HCT116 (cell line): ENCODE measurements around the gene SHOC2. TPM values are rescaled to one million over a fixed set of nuclear protein-coding genes. Genes with fewer than 3 reads are reported as not detected.
"Not testable (repeated sequence)": the region's sequence is repeated elsewhere in the genome, so short reads cannot be mapped to it uniquely, and the experiment has no call there.

Source experiments
- ATAC-seq: fragments of 200-7000 bp; cut with Tn5 transposase; 2 replicates; pipeline ENCODE4 v1.9.1; 2020; ENCODE audit warnings: mild to moderate bottlenecking, moderate library complexity
- BruUV-seq: library from RNA; stranded (reverse); fragments of 400-500 nt; replicated peaks from 2 replicates; lab custom pipeline; 2021; lab: Mats Ljungman, UMichigan
- CTCF ChIA-PET: fragments of 300-600 bp; sonication (Branson Sonifier 250); formaldehyde crosslinking; loops from one replicate; lab custom pipeline; 2021; ENCODE audit warnings: antibody characterized with exemption; lab: Charles Lee
- POLR2A ChIA-PET: fragments of 300-600, 350-600 bp; sonication (Branson Sonifier 250); formaldehyde crosslinking; loops from one replicate; lab custom pipeline; 2021; ENCODE audit warnings: antibody characterized with exemption; lab: Charles Lee
- RAD21 ChIA-PET, 2 experiments: fragments of 300-600 bp; sonication (Branson Sonifier 250); formaldehyde crosslinking; loops; one replicate each; lab custom pipeline; 2023; ENCODE audit warnings: low total read pairs in 2 of 2; ENCODE audit not compliant: uncharacterized antibody in 2 of 2, unreplicated experiment in 2 of 2, low non-redundant PET in 1 of 2; lab: Charles Lee
- DNase-seq: peaks from one replicate; pipeline ENCODE4 v3.0.0-alpha.2; 2010; ENCODE audit warnings: low read depth, low spot score
- H2AFZ ChIP-seq: fragments of 200-600 bp; shearing (Covaris generic), sonication (generic); 2 replicates; pipeline ENCODE4 v1.6.1; 2017; ENCODE audit warnings: low read depth, mixed run types, mixed read lengths, antibody characterized with exemption, low read length; ENCODE audit not compliant: poor library complexity, severe bottlenecking
- H3K27ac ChIP-seq: 2 replicates; pipeline ENCODE4 v1.5.1; 2012; ENCODE audit warnings: low read depth, low read length
- H3K27me3 ChIP-seq: fragments of 200-600 bp; sonication (generic); 2 replicates; pipeline ENCODE4 v1.6.1; 2016; ENCODE audit warnings: mixed run types, low read length, mixed read lengths; ENCODE audit not compliant: insufficient read depth
- H3K36me3 ChIP-seq, 2 experiments: fragments of 200-500 bp in 1 of 2; fragments of 200-600 bp in 1 of 2; sonication (Bioruptor generic) in 1 of 2; sonication (generic) in 1 of 2; 2 replicates each; pipeline versions ENCODE4 v1.5.1 to v1.6.1; 2014 to 2016; ENCODE audit warnings: low read length in 2 of 2, inconsistent platforms in 1 of 2, mixed read lengths in 1 of 2, mixed run types in 1 of 2; ENCODE audit not compliant: insufficient read depth in 2 of 2, control insufficient read depth in 1 of 2
- H3K4me1 ChIP-seq, 2 experiments: fragments of 200-600 bp in 1 of 2; sonication (generic) in 1 of 2; 2 replicates each; pipeline versions ENCODE4 v1.5.1 to v1.6.1; 2012 to 2017; ENCODE audit warnings: low read length in 2 of 2, inconsistent platforms in 1 of 2, mild to moderate bottlenecking in 1 of 2, mixed read lengths in 1 of 2, mixed run types in 1 of 2, moderate library complexity in 1 of 2; ENCODE audit not compliant: insufficient read depth in 2 of 2, control insufficient read depth in 1 of 2
- H3K4me2 ChIP-seq: fragments of 200-600 bp; sonication (generic); 2 replicates; pipeline ENCODE4 v1.6.1; 2017; ENCODE audit warnings: mixed run types, low read length, mixed read lengths
- H3K4me3 ChIP-seq, 2 experiments: fragments of 200-600 bp in 1 of 2; sonication (generic) in 1 of 2; replicated peaks in 1 of 2; 2 replicates each; pipeline ENCODE4 v1.5.1; 2011 to 2016; ENCODE audit warnings: low read length in 2 of 2, control low read depth in 1 of 2, low read depth in 1 of 2, mild to moderate bottlenecking in 1 of 2, mixed read lengths in 1 of 2, mixed run types in 1 of 2
- H3K79me2 ChIP-seq: fragments of 200-600 bp; sonication (generic); 2 replicates; pipeline ENCODE4 v1.6.1; 2017; ENCODE audit warnings: mild to moderate bottlenecking, mixed run types, low read length, moderate library complexity, mixed read lengths; ENCODE audit not compliant: insufficient read depth
- H3K9ac ChIP-seq: fragments of 200-600 bp; sonication (generic); 2 replicates; pipeline ENCODE4 v1.6.1; 2016; ENCODE audit warnings: low read length, mixed read lengths
- H3K9me2 ChIP-seq: fragments of 200-600 bp; sonication (generic), shearing (Covaris generic); 2 replicates; pipeline ENCODE4 v1.6.1; 2017; ENCODE audit warnings: mixed run types, mild to moderate bottlenecking, moderate library complexity; ENCODE audit not compliant: insufficient read depth
- H3K9me3 ChIP-seq, 2 experiments: fragments of 200-500 bp in 1 of 2; fragments of 200-600 bp in 1 of 2; sonication (Bioruptor generic) in 1 of 2; sonication (generic) in 1 of 2; 2 replicates each; pipeline ENCODE4 v1.6.1; 2014 to 2017; ENCODE audit warnings: low read length in 2 of 2, mixed read lengths in 2 of 2, inconsistent platforms in 1 of 2, low read depth in 1 of 2, mild to moderate bottlenecking in 1 of 2, mixed run types in 1 of 2, moderate library complexity in 1 of 2; ENCODE audit not compliant: control insufficient read depth in 1 of 2, insufficient read depth in 1 of 2
- H4K20me1 ChIP-seq: fragments of 200-600 bp; sonication (generic), shearing (Covaris generic); 2 replicates; pipeline ENCODE4 v1.6.1; 2017; ENCODE audit warnings: mixed run types, mild to moderate bottlenecking, moderate library complexity; ENCODE audit not compliant: insufficient read depth
- EGR1 ChIP-seq: IDR thresholded peaks from 2 replicates; pipeline ENCODE4 v1.6.1; 2012; ENCODE audit warnings: low read depth
- FOSL1 ChIP-seq: IDR thresholded peaks from 2 replicates; pipeline ENCODE4 v1.6.1; 2012; ENCODE audit warnings: low read depth
- JUND ChIP-seq: IDR thresholded peaks from 2 replicates; pipeline ENCODE4 v1.6.1; 2012
- RAD21 ChIP-seq: IDR thresholded peaks from 2 replicates; pipeline ENCODE4 v1.6.1; 2012; ENCODE audit warnings: low read depth, mild to moderate bottlenecking
- SIN3A ChIP-seq: IDR thresholded peaks from 2 replicates; pipeline ENCODE4 v1.6.1; 2012; ENCODE audit warnings: low read depth
- SP1 ChIP-seq: IDR thresholded peaks from 2 replicates; pipeline ENCODE4 v1.6.1; 2012; ENCODE audit warnings: low read depth
- ZNF274 ChIP-seq: fragments of 200-500 bp; sonication (Bioruptor generic); IDR thresholded peaks from 2 replicates; pipeline ENCODE4 v1.6.1; 2014; ENCODE audit warnings: mild to moderate bottlenecking, low read depth, low read length, inconsistent platforms
- intact Hi-C: fragments of 100-400 bp; cut with micrococcal nuclease; formaldehyde crosslinking; loops from 2 replicates; pipeline ENCODE4 v1.10.0; 2022
- total RNA-seq: library from RNA; stranded (reverse); gene quantifications from one replicate; pipeline ENCODE4 v1.2.1, GENCODE V29; 2021; ENCODE audit not compliant: unreplicated experiment

SHOC2 gene
- total RNA-seq, 1 experiment from 2014 or later: 39.5 TPM

- Histone ChIP-seq H4K20me1 (no peaks in the 10 kb centered on the region), H3K9me2 (no peaks in the 10 kb centered on the region), H2AFZ (no peak overlapping the region), H3K79me2 (peaks cover 4% of the 10 kb centered on the region), H3K4me2 (no peak overlapping the region), H3K9ac (no peak overlapping the region), H3K27ac (no peak overlapping the region), H3K36me3 (no peaks in the 10 kb centered on the region), H3K9me3 (no peaks in the 10 kb centered on the region), H3K4me1 (peaks cover 0 to 16% of the 10 kb centered on the region in 2 experiments; a peak in 3 of 4 replicates), H3K4me3 (no peak overlapping the region), H3K27me3 (no peaks in the 10 kb centered on the region)
- TF ChIP-seq JUND (no peak), EGR1 (no peak), FOSL1 (no peak), ZNF274 (no peak), SIN3A (no peak), SP1 (no peak), RAD21 (no peak)
- POLR2A ChIA-PET: no interaction called here
- ATAC-seq (no peak), DNase-seq (no peak)
- CTCF ChIA-PET: no interaction called here
- intact Hi-C loops: no loop called here
- RAD21 ChIA-PET: no interaction called here
- no TSS peak for BruUV-seq
These were observed 4.4 kb upstream of the SHOC2 start for GRCh38 chr10:110915035-110915434.

GRCh38 chr10:110915600-110915999, 3.8 kb upstream of the SHOC2 start:
- POLR2A ChIA-PET, H3K9me2 ChIP-seq, H3K36me3 ChIP-seq, RAD21 ChIA-PET, intact Hi-C loops, H3K27me3 ChIP-seq, H2AFZ ChIP-seq, BruUV-seq, H3K4me3 ChIP-seq, CTCF ChIA-PET, DNase-seq, H3K27ac ChIP-seq, H3K9ac ChIP-seq, H3K9me3 ChIP-seq, H3K79me2 ChIP-seq, H3K4me2 ChIP-seq, ATAC-seq, H4K20me1 ChIP-seq: not testable (repeated sequence)
- peaks cover 0 to 19% of the 10 kb centered on the region in 2 experiments; a peak in 3 of 4 replicates for H3K4me1 ChIP-seq
